Activated T-cell treated with anti-CD3 and anti-CD28 coated beads, Interleukin-2, amount 50 U/mL, for 24 hours (primary cell): ENCODE data around the gene HOXB5.

ENCODE experiments used
- DNase-seq: peaks from one replicate; pipeline ENCODE4 v3.0.0-alpha.2; 2020
- H3K27ac Mint-ChIP-seq: 2 replicates; pipeline ENCODE4 v1.8.0; 2020; ENCODE audit warnings: mild to moderate bottlenecking, mixed read lengths
- H3K27me3 Mint-ChIP-seq: 2 replicates; pipeline ENCODE4 v1.8.0; 2020; ENCODE audit warnings: mixed read lengths
- H3K36me3 Mint-ChIP-seq: 2 replicates; pipeline ENCODE4 v1.8.0; 2020; ENCODE audit warnings: low read depth, mixed read lengths
- H3K4me1 Mint-ChIP-seq: 2 replicates; pipeline ENCODE4 v1.8.0; 2020; ENCODE audit warnings: low read depth, mixed read lengths
- H3K4me3 Mint-ChIP-seq: 2 replicates; pipeline ENCODE4 v1.8.0; 2020; ENCODE audit warnings: mild to moderate bottlenecking, moderate library complexity, mixed read lengths
- H3K9me3 Mint-ChIP-seq: 2 replicates; pipeline ENCODE4 v1.8.0; 2020; ENCODE audit warnings: mixed read lengths

The HOXB5 gene

DNA sequence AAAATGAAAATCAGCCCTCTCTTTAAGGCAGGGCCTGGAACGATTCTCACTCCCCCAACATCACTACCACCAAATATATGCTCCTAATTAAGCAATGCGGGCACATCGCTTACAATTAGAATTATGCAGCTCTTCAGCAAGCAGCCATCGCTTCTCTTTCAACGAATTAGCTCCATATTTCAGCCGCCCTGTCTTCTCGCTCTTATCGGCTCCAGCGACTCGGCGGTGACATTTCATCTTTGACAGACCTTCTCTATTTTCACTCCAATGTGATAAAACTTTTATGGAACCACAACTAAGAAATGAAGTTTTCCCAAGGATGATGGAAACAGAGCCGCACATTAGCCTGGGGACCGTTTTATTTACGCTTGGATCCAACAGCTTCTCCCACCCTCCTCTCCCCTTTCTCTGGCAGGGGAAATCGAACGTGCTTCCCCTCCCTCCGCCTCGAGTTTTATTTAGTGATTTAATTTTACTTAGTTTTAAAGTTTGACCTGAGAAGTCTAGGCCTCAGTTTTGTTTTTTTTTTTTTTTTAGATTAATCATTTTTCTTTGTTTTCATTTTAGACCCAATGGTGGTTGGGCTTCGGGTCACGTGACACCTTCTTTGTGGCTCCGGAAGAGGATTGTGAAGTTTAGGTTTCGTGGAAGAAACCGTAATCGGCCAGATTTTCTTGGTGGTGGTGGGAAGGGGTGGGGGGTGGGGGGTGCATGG is 45.6 kb downstream of the HOXB5 start:
- Mint-ChIP-seq H3K9me3 (no peaks in the 10 kb centered on the region), H3K27ac (peak overlapping the region; percentile 82), H3K4me3 (peak overlapping the region; percentile 56), H3K36me3 (peaks cover 3% of the 10 kb centered on the region), H3K27me3 (peaks cover 17% of the 10 kb centered on the region), H3K4me1 (peaks cover 38% of the 10 kb centered on the region)
- no peak for DNase-seq

DNA sequence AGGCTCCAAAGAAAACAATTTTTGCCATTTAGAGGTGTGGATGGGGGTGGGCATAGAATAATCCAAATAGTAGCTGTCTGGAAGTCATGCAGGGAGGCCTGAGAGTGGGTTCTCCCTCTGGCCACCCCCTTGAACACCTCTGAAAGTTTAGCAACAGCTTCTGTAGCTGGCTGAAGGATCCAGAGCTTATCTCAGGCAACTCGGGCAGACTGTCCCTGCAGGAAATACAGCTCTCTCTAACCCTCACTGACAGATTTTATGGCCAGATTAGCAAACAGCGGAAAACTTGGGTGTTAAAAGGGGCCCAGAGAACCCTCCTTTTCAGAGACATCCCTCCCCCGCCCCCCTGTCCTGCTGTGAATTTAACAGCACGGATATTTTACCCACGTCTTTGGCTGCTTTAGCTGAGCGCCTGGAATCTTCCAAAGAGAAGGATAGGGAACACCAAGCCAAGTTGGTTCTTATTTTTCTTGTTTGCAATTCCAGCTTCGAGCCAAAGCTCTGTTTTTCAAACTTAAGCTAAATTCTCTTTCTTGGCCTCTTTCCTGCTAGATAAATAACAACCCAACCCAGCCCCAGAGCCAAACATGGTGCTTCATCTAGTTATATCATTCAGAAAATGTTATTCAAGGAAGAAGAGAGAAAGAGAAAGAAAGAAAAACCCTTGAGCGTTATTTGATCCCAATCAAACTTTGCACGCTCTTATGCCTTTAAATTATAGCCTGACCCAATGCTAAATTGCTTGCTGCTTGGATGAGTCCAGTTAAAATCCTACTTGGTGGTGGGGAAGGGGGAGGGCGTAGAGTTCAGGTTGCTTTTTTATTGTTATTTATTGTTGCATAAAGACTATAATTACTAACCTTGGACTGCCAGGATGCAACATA is 46.4 kb downstream of the HOXB5 start:
- DNase-seq = no peak
- Mint-ChIP-seq H3K27ac (peak overlapping the region; percentile 82), H3K27me3 (peaks cover 23% of the 10 kb centered on the region), H3K9me3 (no peaks in the 10 kb centered on the region), H3K36me3 (peaks cover 9% of the 10 kb centered on the region), H3K4me1 (peaks cover 44% of the 10 kb centered on the region), H3K4me3 (peak overlapping the region; percentile 56)

DNA sequence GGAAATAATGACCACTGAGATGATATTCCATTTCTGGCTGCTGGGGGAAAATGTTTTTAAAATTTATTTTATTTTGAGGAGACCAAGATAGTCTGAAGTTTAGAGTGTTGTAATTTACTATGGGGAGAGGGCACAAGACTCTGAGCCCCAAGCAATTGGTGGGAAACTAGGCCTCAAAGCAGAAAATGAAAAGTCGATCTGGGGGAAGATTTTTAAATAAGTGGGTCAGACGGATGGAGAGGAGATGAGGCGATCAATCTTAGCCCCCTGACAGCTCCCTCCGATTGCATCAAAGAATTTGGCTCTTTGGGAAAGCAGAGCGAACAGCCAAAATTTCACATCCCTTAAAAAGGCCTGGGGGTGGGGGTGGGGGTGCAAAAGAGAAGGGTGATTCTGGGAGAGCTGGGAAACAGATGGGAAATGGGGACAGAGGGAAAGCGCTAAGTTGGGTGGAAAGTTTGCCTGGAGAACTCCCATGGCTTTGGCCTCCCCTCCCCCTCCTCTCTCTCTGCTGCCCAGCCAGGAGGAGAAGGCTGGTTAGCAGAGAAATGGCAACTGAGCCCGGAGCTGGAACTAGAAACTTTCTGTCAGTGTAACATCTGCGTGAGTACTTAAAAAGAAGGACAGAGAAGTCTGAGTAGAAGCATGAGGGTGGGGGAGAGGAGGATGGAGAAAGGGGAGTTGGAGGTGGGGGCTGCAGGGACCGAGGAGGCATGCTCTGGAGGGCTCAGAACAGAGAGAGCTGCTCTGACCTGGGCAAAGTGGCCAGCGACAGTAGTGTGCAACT is 47.2 kb downstream of the HOXB5 start:
- Mint-ChIP-seq H3K4me3 (peak overlapping the region; percentile 56), H3K36me3 (peaks cover 13% of the 10 kb centered on the region), H3K4me1 (peaks cover 51% of the 10 kb centered on the region), H3K27me3 (peaks cover 28% of the 10 kb centered on the region), H3K27ac (peak overlapping the region; percentile 67), H3K9me3 (no peaks in the 10 kb centered on the region)
- no peak for DNase-seq

DNA sequence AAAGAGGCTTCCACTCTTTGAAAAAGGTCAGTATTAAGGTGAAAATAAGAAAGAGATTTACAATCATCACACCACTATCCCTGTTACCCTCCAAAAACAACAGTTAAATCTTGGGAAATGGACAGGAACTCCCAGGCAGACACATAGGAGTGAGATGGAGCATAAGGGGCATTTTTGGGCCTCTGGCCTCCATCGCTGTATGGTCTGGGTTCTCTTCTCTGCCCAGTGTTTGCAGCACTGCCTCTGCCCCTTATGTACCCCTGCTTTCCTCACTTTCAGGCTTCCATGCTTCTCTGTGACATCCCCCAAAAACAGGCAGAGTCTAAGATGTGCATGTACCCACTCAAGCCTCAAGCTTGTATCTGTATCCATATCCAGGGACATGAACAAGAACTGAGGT is 48.0 kb downstream of the HOXB5 start:
- peaks cover 32% of the 10 kb centered on the region for H3K27me3 Mint-ChIP-seq
- peaks cover 13% of the 10 kb centered on the region for H3K36me3 Mint-ChIP-seq
- no peaks in the 10 kb centered on the region for H3K9me3 Mint-ChIP-seq
- H3K4me3 Mint-ChIP-seq = peak overlapping the region; percentile 91
- peak overlapping the region; percentile 68 for H3K27ac Mint-ChIP-seq
- no peak for DNase-seq
- peaks cover 55% of the 10 kb centered on the region for H3K4me1 Mint-ChIP-seq

DNA sequence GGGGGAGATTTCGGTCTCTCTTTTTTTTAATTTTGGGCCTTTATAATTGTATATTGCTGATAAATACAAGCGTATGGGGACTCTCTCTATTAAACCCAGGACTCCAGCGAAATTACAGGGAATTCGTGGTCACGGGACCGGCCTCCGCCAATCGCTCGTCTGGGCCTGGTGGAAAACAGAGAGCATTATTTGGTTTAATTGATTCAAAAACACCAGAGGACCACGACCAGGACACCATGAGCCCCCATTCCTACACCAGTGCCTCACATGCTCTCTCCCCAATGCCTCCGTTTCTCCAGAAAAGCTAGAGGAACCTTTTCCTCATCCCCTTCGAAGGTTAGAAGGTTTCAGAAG is 48.6 kb downstream of the HOXB5 start, which contains the start of gene HOXB2:
HOXB2 (minus strand) TSS at position 88 of the 354 bp plus-strand sequence. CDS start 198 bp downstream, outside the sequence.
- H3K4me3 Mint-ChIP-seq = peak within 1 kb of the TSS; percentile 91
- peaks cover 13% of the 10 kb centered on the region for H3K36me3 Mint-ChIP-seq
- H3K27ac Mint-ChIP-seq = peak within 1 kb of the TSS; percentile 91
- H3K4me1 Mint-ChIP-seq = peaks cover 60% of the 10 kb centered on the region
- no peak for DNase-seq
- peaks cover 32% of the 10 kb centered on the region for H3K27me3 Mint-ChIP-seq
- no peaks in the 10 kb centered on the region for H3K9me3 Mint-ChIP-seq

DNA sequence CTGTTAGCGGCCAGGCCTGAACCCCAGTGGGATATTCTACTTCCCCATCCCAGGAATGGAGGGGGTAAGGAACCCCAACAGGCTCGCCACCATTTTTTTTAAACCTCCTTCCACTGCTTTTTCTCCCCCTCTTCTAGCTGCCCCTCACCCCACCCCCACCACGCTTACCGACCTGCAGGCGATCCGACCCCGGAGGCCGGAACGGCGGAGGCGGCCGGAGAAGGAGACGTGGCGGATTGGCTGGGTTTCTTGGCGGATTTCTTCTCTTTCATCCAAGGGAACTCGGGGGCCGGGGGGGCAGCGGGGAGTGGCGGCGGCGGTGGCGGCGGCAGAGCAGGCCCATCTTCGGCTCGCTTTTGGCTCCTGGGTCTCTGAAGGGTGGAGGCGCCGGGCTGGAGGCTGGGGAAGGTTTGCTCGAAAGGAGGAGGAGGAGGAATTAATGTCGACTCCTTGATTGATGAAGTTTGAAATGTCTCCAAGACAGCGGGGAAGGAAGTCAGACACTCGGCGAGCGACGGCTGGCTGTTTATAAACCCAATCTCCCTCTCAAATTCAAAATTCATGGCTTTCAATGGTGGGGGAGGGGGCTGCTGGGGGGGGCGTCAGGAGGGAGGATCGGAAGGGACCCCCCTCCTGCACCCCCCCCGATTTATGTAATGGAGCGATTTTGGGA is 49.1 kb downstream of the HOXB5 start:
- Mint-ChIP-seq H3K27ac (peak overlapping the region; percentile 91), H3K36me3 (peaks cover 13% of the 10 kb centered on the region), H3K27me3 (peaks cover 32% of the 10 kb centered on the region), H3K4me1 (peaks cover 62% of the 10 kb centered on the region), H3K4me3 (peak overlapping the region; percentile 91), H3K9me3 (no peaks in the 10 kb centered on the region)
- DNase-seq = peak; percentile 59

DNA sequence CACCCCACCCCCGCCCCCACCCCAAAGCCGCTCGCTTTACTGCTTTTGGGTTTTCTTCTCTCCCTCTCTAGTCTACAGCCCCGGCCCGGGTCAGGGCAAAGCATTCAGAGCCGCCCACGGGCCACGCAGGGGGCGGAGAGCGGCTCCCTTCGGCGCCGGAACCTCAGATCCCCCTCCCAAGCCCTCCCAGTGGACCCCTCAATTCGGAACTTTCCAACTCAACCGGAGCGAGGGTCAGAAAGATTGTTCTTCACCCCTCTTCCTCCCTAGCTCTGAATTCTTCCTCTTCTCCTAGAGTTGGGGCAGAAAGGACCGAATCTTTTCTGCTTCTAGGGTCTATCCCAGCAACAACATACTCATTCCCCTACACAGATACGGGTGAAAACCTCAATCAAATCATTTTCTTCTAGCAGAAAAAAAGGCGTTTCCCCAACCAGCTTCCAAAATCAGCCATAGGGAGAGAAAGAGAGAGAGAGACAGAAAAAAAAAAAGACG is 49.7 kb downstream of the HOXB5 start:
- Mint-ChIP-seq H3K27ac (peak overlapping the region; percentile 92), H3K9me3 (no peaks in the 10 kb centered on the region), H3K36me3 (peaks cover 13% of the 10 kb centered on the region), H3K27me3 (peaks cover 32% of the 10 kb centered on the region), H3K4me1 (peaks cover 62% of the 10 kb centered on the region), H3K4me3 (peak overlapping the region; percentile 91)
- DNase-seq = peak; percentile 72

DNA sequence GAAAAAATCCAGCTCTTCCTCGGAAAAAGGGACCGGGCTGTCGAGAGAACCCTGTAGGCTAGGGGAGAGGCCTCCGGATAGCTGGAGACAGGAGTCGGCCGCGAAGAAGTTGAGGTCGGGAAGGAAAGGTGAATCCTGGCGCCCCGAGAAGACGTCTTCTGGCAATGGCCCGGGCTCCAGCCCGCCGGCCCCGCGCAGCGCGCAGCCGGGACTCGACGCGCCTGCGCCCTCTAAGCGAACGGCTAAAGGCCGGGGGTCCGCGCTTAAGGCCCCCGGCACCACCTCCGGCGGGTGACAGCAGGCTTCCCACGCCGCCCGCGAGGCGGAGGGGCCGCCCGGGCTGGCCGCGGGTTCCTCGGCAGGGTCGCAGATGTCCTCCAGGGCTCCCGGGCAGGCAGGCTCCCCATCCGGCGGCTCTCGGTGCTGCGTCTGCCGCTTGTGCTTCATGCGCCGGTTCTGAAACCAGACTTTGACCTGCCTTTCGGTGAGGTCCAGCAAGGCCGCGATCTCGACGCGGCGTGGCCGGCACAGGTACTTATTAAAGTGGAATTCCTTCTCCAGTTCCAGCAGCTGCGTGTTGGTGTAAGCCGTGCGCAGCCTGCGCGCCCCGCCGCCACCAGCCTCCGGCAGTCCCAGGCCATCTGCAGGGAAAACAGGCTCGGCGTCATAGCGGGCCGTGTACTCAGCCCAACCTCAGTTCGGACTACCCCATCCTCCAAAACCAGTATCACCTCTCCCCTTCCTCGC is 50.3 kb downstream of the HOXB5 start:
- Mint-ChIP-seq H3K4me3 (peak overlapping the region; percentile 91), H3K27me3 (peaks cover 32% of the 10 kb centered on the region), H3K9me3 (no peaks in the 10 kb centered on the region), H3K4me1 (peaks cover 58% of the 10 kb centered on the region), H3K36me3 (peaks cover 13% of the 10 kb centered on the region), H3K27ac (peak overlapping the region; percentile 92)
- peak; percentile 82 for DNase-seq

DNA sequence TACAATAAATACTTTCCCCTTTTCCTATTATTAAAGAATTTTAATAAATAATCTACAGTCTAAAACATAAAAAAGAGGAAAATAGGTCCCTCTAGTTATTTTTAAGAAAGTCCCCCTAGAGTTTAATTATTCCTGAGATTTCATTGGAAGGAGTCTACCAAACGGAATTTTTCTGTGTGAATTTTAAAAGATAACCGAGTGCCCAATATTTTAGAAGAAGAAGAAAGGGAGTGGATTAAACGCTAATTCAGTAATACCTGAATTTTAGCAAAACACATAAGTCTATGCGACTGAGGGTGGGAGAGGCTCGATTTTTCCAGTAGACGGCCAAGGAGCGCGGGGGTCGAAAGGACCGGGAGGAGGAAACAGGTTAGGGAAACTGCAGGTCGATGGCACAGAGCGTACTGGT is 50.9 kb downstream of the HOXB5 start:
- Mint-ChIP-seq H3K4me3 (peak overlapping the region; percentile 91), H3K4me1 (peaks cover 52% of the 10 kb centered on the region), H3K9me3 (no peaks in the 10 kb centered on the region), H3K36me3 (peaks cover 13% of the 10 kb centered on the region), H3K27ac (peak overlapping the region; percentile 91), H3K27me3 (peaks cover 32% of the 10 kb centered on the region)
- DNase-seq = no peak

DNA sequence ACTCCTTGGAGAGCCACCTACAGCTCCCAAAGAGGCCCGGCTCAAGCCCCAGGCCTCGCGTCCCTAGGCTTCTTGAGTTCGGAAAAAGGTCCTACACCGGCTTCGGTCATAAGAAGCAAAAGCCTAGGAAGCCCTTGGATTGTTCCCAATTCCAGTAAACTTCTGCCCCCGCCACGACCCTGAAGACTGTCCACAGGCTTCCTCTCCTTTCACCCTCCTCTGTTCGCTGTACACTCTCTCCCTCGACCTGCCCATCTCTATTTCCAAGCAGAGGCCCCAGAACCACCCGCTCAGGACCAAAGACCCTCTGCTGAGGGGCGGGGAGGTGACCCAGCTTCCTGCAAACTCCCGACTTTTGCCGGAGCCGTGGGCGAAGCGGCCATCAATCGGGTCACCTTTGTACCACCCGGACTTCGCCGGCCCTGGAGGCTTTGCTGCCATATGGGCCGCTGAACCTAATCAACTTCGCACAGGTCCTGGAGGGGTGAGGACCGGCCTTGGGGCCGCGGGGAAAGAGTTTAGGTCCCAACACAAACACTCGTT is 51.4 kb downstream of the HOXB5 start:
- peaks cover 32% of the 10 kb centered on the region for H3K27me3 Mint-ChIP-seq
- peaks cover 47% of the 10 kb centered on the region for H3K4me1 Mint-ChIP-seq
- no peaks in the 10 kb centered on the region for H3K9me3 Mint-ChIP-seq
- H3K27ac Mint-ChIP-seq = peak overlapping the region; percentile 97
- H3K4me3 Mint-ChIP-seq = peak overlapping the region; percentile 91
- peak; percentile 67 for DNase-seq
- peaks cover 13% of the 10 kb centered on the region for H3K36me3 Mint-ChIP-seq

DNA sequence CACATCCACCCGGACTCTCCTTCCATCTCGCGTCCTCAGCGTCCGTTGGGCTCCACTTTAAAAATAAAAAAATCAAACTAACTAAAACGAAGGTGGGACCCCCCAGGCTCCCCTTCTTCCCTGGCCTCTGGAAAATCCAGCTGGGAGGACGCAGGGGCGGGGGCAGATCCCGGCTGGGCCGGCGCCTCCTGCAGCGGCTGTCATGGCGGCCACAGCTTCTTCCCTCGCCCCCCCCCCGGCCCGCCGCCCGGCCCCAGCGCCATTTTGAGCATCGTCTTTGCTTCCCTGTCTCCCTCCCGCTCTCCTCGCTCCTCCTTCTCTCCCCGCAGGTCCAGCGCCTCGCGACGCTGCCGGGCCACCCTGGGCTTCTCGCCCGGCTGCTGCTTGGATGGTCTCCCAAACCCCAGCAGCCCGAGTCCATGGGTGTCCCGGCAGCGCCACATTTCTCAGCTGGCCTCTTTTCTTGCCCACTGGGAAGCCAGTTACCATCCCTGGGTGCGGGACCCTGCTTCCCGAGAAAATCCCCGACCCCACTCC is 51.9 kb downstream of the HOXB5 start:
- DNase-seq = peak; percentile 75
- H3K36me3 Mint-ChIP-seq = peaks cover 13% of the 10 kb centered on the region
- H3K27ac Mint-ChIP-seq = peak overlapping the region; percentile 97
- H3K9me3 Mint-ChIP-seq = no peaks in the 10 kb centered on the region
- H3K27me3 Mint-ChIP-seq = peaks cover 32% of the 10 kb centered on the region
- peaks cover 43% of the 10 kb centered on the region for H3K4me1 Mint-ChIP-seq
- H3K4me3 Mint-ChIP-seq = peak overlapping the region; percentile 91
